NCI-H1417 (cell line): ENCODE measurements around the gene SCAF11.

Experiments
- DNase-seq, 3 experiments: peaks; one replicate each; lab custom pipeline; 2025; lab: John Stamatoyannopoulos, UW

The SCAF11 gene

GRCh38 chr12:45918818-45919217 is 71.6 kb downstream of the SCAF11 start:
- DNase-seq: no peak

GRCh38 chr12:45915405-45915804 is 75.0 kb downstream of the SCAF11 start:
- DNase-seq: no peak

- no peak for DNase-seq
These were observed 76.3 kb downstream of the SCAF11 start for GRCh38 chr12:45914090-45914489.

- DNase-seq: peak in 1 of 3 experiments; percentile 35
These were observed 76.7 kb downstream of the SCAF11 start for GRCh38 chr12:45913631-45914030.

GRCh38 chr12:45912774-45913173 is 77.6 kb downstream of the SCAF11 start:
- peak; percentile 43 to 88 (median 49) for DNase-seq

- no peak for DNase-seq
These were observed 81.2 kb downstream of the SCAF11 start for GRCh38 chr12:45909041-45909713.

- DNase-seq: no peak
These were observed 82.4 kb downstream of the SCAF11 start for GRCh38 chr12:45907955-45908354.

GRCh38 chr12:45898094-45898493 is 92.3 kb downstream of the SCAF11 start:
- DNase-seq: no peak

GRCh38 chr12:45895961-45896360 is 94.4 kb downstream of the SCAF11 start:
- no peak for DNase-seq

- peak in 1 of 3 experiments; percentile 40 for DNase-seq
These were observed 97.1 kb downstream of the SCAF11 start for GRCh38 chr12:45893240-45893639.

- no peak for DNase-seq
These were observed 100.1 kb downstream of the SCAF11 start for GRCh38 chr12:45890276-45890675.

GRCh38 chr12:45887544-45887943 is 102.8 kb downstream of the SCAF11 start:
- no peak for DNase-seq

GRCh38 chr12:45886685-45887084 is 103.7 kb downstream of the SCAF11 start:
- no peak for DNase-seq

- DNase-seq: no peak
These were observed 107.2 kb downstream of the SCAF11 start for GRCh38 chr12:45883187-45883586.

GRCh38 chr12:45880533-45880932 is 109.8 kb downstream of the SCAF11 start:
- DNase-seq: peak in 2 of 3 experiments; percentile 6 to 48

- no peak for DNase-seq
These were observed 110.9 kb downstream of the SCAF11 start for GRCh38 chr12:45879363-45879895.

- peak in 2 of 3 experiments; percentile 16 to 60 for DNase-seq
These were observed 111.6 kb downstream of the SCAF11 start for GRCh38 chr12:45878630-45879255.

- DNase-seq: no peak
These were observed 113.3 kb downstream of the SCAF11 start for GRCh38 chr12:45877069-45877468.

GRCh38 chr12:45872446-45872845 is 117.9 kb downstream of the SCAF11 start:
- DNase-seq: no peak
